Suppressor macrophage treated with lipopolysaccharide for 4 hours (primary cell): ENCODE results near the gene GYS2.

Experiments used
- DNase-seq: peaks from one replicate; pipeline ENCODE4 v3.0.0-alpha.2; 2020

GYS2 gene

GRCh38 chr12:21551841-21552465 is 52.7 kb downstream of the GYS2 start:
- no peak for DNase-seq

GRCh38 chr12:21547437-21547836 is 57.2 kb downstream of the GYS2 start:
- DNase-seq, result no peak

GRCh38 chr12:21546716-21547115 is 57.9 kb downstream of the GYS2 start:
- no peak for DNase-seq

GRCh38 chr12:21545557-21545956 is 59.1 kb downstream of the GYS2 start:
- DNase-seq, result no peak

- DNase-seq, result no peak
Measured at GRCh38 chr12:21543151-21543550, 61.5 kb downstream of the GYS2 start.

GRCh38 chr12:21542403-21542802 is 62.2 kb downstream of the GYS2 start:
- DNase-seq, result no peak

- DNase-seq, result no peak
Measured at GRCh38 chr12:21541773-21542172, 62.9 kb downstream of the GYS2 start.

- no peak for DNase-seq
Measured at GRCh38 chr12:21539797-21540196, 64.8 kb downstream of the GYS2 start.

GRCh38 chr12:21538061-21538653 is 66.5 kb downstream of the GYS2 start:
- no peak for DNase-seq

- DNase-seq, result no peak
Measured at GRCh38 chr12:21529456-21529855, 75.2 kb downstream of the GYS2 start.

- DNase-seq, result no peak
Measured at GRCh38 chr12:21528953-21529352, 75.7 kb downstream of the GYS2 start.

GRCh38 chr12:21527451-21528180 is 77.0 kb downstream of the GYS2 start:
- peak; percentile 3 for DNase-seq

GRCh38 chr12:21526721-21527345 is 77.8 kb downstream of the GYS2 start:
- no peak for DNase-seq

GRCh38 chr12:21526053-21526452 is 78.6 kb downstream of the GYS2 start, which contains the start of gene SPX:
Gene SPX, plus strand, starts transcription at chr12:21526296. Its CDS starts 177 bp downstream, at chr12:21526473.
- DNase-seq, result no peak

- no peak for DNase-seq
Measured at GRCh38 chr12:21523148-21523547, 81.5 kb downstream of the GYS2 start.

GRCh38 chr12:21521541-21521940 is 83.1 kb downstream of the GYS2 start:
- no peak for DNase-seq

- DNase-seq, result no peak
Measured at GRCh38 chr12:21518451-21518850, 86.2 kb downstream of the GYS2 start.

GRCh38 chr12:21516281-21516680 is 88.4 kb downstream of the GYS2 start:
- DNase-seq, result no peak

GRCh38 chr12:21509768-21510167 is 94.9 kb downstream of the GYS2 start:
- DNase-seq, result no peak

- DNase-seq, result no peak
Measured at GRCh38 chr12:21507849-21508248, 96.8 kb downstream of the GYS2 start.

GRCh38 chr12:21505888-21506287 is 98.8 kb downstream of the GYS2 start:
- no peak for DNase-seq

- DNase-seq, result no peak
Measured at GRCh38 chr12:21502872-21503271, 101.8 kb downstream of the GYS2 start.

GRCh38 chr12:21502164-21502496 is 102.5 kb downstream of the GYS2 start:
- DNase-seq, result peak; percentile 56
